HG03039 (cell line): ENCODE results near the gene TLX1.
"Not testable (repeated sequence)": the region's sequence is repeated elsewhere in the genome, so short reads cannot be mapped to it uniquely, and the experiment has no call there.

ENCODE experiments used
- ATAC-seq: cut with Tn5 transposase; IDR thresholded peaks from one replicate; pipeline ENCODE4 v1.9.1; 2021; ENCODE audit warnings: mild to moderate bottlenecking, moderate library complexity; ENCODE audit not compliant: unreplicated experiment

Gene TLX1

DNA sequence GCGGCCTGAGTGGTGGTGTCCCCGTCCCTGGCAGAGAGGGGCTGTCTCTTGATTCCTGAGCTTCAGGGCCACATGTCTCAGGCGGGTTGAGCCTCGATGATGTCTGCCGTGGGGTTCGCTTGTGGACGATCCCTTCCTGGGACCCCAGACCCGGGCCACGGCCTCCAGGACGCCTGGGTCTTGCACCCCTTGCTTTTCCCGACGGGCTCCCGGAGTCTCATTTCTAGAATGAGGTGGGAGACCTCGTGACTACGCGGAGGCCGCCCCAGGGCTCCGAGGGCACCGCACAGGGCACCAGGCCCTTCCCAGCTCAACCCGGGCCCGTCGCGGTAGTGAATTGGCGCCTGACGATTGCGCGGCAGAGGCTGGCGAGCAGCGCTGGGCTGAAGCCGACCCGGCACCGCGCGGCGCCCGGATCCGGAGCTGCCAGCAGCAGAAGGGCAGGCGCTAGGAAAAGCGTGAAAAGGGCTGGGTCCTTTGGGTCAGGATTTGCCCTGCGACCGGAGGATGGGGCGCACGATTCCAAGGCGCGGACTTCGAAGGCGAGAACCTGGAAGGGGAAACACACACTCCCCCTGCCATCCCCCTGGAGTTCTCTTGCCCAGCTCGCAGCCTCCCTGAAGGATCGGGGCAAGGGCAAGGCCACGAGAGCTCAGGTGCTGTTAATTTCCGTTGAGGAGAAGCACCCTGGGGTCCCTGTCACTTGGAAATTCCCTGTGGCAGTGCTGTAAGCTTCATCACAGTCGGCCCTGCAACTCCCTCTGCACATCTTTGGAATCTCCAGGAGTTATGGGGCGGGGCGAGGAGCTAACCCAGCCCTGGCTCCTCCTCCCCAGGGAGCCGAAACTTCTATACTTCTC is 15.5 kb downstream of the TLX1 start:
- no peak for ATAC-seq

DNA sequence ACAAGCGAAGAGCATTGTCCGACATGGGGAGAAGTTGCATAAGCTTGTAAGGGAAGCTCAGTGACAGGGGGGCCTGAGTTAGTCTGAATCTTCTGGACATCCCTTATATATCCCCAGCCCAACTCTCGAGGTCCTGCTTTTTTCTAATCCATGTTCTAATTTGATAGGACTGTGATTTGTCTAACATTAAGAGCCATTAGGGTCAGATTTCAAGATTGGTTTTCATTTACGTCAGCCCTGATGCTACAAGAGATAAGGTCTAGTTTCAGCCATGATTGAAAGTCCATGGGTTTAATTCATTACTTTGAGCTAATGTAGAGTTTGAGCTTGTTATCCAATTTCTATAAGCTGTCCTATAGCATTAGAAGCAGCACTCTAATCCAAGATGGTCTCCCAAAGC is 20.3 kb downstream of the TLX1 start:
- no peak for ATAC-seq

DNA sequence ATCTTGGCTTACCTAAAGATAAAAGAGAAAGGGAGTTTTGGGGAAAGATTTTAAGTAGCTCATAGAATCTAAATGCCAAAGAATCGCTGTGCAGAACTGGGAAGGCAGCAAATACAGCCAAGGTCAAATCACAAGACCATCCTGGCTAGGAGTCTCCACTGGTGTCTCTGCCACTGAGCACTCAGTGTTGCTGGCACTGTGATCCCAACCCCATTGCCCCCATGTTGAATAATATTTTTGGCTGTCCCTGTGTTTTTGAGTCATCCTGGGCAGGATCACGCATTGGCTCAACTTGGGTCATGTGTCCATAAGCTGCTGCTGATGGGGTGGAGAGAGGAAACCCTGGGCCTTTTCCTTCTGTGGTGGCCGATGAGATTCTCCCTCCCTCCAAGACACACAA is 21.2 kb downstream of the TLX1 start:
- no peak for ATAC-seq

DNA sequence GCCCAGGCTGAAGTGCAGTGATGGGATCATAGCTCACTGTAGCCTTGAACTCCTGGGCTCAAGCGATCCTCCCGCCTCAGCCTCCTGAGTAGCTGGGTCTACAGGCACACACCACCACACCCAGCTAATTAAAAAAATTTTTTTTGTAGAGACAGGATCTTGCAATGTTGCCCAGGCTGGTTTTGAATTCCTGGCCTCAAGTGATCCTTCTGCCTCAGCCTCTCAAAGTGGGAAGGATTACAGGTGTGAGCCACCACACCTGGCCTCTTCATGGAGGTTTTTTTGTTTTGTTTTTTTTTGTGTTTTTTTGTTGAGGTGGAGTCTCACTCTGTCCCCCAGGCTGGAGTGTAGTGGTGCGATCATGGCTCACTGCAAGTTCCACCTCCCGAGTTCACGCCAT is 23.4 kb downstream of the TLX1 start:
- ATAC-seq, result not testable (repeated sequence)

DNA sequence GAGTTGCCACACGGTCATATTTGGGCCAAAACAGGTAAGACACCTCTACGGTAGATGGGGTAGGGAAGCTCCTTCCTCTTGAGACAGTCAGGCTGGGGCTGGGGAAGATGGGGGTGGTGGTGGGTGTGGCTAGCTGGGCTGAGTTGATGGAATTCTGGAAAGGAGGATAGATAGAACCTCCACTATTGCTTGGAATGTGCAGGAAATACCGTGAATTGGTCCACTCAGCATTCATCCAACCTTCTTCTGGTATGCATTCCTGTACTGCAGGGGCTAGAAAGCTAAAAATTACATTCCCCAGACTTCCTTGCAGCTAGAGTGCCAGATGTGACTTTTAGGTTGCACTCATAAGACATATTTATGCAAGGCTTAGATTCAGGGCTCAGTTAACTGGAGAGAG is 24.8 kb downstream of the TLX1 start:
- no peak for ATAC-seq

DNA sequence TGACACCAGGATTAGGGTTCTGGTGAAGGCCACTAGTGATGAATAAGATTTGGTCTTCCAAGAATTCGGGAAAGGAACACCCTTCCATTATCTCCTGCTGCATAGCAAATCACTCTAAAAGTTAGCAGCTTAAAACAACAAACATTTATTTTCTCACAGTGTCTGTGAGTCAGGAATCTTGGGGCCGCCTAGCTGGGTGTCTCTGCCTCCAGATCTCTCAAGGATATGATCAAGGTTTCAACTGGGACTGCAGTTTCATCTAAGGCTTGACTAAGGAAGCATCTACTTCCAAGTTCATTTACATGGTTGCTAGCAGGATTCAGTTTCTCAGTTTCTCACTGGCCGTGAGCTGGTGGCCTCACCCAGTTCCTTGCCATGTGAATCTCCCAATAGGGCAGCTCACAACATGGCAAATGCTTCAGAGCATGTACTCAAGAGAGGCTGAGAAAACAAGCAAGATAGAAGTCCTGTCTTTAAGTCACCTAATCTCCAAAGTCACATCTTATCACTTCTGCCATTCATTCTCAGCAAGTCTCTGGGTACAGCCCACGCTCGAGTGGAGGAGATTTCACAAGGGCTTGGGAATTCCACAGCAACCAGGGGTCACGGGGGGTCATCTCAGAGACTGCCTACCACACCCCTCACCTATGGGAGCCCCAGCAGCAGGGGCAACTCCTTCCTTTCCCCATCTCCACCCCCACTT is 26.8 kb downstream of the TLX1 start:
- ATAC-seq, result no peak

DNA sequence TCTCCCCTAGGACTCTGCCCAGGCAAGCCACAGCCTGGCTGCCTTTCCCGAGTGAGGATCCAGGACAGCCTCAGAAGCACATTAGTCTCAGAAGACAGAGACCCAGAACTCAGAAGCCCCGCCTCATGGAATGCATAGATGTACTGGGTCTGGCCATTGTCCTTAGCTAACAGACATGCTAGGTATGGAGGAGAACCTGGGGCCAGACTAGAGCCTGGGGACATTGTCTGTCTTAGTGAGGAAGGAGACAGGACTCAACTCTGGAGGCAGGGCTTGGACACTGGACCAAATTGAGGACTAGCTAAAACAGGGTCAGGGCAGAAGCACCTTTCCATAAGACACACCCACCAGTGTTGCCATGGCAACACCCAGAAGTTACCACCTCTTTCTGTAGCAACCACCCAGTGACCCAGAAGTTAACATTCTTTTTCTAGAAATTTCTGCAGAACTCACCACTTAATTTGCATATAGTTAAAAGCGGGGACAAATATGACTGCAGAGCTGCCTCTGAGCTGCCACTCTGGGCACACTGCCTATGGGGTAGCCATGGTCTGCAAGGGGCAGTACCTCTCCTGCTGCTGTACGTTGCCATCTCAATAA is 27.5 kb downstream of the TLX1 start:
- ATAC-seq, result no peak

DNA sequence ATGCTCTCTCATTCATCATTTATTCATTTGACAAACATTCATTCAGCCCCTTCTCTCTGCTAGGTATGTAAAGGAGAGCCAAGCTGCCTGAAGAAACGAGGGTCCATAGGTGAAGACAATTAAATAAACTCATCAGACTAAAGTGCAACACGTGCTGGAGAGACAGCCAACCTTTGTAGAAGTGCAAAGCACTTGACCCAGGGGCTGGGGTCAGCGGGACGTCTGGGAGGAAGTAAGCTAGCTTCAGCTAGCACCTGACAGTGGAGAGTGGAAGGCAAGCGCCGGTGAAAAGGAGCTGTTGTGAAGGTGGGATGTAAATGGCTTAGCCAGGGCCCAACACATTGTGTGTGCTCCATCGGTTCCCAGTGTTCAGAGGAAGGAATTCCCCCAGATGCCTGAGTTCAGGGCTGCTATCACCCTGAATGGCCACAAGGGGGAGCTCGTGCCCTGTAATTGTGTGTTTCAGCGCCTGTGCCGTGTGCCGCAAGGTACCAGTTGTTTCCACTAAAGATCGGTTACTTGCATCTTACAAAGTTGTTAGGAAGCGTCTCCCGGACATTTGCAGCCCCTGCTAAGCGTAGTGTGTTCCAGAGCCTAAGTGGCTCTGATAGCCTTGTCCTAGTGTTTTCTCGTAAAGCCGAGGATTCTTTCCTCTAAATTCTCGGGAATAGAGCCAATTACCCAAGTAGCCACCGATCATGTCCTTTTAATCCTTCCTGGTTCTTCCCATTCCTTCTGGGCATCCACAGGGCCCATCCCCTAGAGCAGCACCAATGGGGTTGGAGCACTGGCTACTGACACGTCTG is 30.6 kb downstream of the TLX1 start:
- no peak for ATAC-seq

DNA sequence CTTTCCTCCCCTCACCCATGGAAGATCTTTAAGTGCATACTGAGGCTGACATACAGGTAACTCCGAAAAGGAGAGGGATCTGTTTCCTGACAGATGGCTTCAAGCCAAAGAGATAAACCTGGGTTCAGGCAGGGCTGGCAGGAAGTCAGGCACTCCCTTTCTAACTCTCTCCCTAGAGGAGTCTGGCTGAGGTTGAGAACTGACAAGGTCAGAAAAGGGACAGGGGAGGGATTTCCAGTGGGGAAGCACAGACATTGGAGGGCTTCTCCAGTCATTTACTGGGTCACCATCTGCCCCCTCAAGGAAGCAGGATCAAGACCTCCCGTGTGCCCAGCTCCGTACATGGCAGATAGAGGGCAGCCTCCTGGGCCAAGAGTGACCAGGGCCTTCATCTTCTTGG is 31.6 kb downstream of the TLX1 start:
- no peak for ATAC-seq

DNA sequence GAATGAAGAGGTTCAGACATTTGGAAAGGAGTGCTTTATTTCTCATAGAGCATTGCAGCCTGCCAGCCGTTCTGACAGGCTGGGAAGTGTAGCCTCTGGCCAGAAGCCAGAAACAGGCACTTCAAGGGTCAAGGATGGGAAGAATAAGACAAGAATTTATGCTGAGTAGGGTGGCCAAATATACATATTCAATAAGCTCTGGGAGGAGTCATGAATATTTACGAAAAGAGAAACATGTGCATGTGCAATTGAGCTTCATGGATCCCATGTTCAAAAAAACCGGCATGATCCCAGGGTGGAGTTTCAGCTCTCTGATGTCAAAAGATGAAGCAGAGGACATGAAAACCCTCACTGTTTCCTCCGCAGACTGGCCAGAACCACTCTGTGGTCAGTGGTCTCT is 32.9 kb downstream of the TLX1 start:
- no peak for ATAC-seq

DNA sequence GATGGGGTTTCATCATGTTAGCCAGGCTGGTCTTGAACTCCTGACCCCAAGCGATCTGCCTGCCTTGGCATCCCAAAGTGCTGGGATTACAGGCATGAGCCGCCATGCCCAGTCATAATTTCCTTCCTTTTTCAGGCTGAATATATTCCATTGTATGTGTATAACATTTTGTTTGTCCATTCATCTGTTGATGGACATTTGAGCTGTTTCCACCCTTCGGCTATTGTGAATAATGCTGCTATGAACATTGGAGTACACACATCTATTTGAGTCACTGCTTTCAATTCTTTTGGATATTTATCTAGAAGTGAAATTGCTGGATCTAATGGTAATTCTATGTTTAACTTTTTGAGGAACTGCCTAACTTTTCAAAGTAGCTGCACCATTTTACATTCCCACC is 34.6 kb downstream of the TLX1 start:
- ATAC-seq, result no peak

DNA sequence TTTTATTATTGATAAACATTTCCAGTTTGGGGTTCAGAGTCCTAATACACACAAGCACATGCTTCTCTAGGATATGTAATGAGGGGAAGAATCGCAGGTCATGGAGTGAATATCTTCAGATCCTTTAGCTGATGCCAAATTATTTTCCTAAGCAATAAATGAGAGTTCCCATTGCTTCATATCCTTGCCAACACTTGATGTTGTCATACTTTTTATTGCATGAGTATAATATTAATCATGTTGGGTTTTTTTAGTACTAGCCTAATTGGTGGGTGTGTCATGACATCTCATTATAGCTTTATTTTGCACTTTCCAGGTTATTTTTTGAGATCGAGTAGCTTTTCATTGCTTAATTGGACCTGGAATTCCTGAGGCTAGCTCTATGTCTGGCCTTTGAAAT is 35.3 kb downstream of the TLX1 start:
- ATAC-seq, result no peak

DNA sequence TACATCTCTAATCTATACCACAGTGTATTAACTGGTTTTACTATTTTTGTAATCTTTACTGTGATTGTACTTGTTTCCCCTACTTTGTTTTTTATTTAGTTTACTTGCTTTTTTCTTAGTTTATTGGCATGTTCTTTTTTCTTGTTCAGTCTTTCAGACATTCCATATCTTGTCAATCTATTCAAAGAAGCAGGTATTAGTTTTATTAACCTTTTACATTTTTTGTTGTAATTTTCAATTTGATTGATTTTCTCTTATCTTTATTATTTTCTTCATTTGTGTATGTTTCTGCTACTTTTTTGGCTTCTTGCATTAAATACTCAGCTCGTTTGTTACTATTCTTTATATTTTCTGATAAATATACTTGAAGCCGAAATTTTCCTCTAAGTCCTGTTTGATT is 41.6 kb downstream of the TLX1 start:
- no peak for ATAC-seq

DNA sequence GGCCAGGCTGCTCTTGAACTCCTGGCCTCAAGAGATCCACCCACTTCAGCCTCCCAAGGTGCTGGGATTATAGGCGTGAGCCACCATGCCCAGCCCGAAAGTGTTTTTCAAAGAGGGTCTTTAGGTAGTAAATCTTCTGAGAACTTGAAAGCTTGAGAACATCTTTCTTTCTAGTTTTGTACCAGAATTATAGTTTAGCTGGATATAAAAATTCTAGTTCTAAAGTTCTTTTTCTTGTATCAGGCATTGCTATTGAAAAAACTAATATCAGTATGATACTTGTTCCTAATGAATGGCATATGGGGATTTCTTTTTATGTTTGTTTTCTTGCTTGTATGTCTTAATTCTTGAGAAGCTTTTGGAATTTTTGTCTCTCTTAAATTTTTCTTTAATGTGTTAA is 43.2 kb downstream of the TLX1 start:
- no peak for ATAC-seq

DNA sequence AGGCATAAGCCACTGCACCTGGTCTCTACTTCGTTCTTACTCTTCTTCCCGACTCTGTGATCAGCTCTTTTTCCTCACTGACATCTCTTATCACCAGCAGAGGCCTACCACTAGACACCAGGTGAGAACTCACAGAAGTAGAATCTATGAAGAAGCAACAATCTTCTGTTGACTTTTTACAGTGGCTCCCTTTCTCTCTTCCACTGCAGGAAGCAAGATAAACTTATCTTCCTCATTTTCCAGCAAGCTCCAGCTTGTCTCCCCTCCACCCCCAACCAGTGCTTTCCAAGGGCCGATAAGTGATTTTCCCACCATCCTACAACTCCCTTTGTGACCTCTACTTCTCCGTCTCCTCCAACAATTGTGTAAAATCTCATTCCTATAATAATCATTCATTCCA is 45.5 kb downstream of the TLX1 start:
- ATAC-seq, result no peak

DNA sequence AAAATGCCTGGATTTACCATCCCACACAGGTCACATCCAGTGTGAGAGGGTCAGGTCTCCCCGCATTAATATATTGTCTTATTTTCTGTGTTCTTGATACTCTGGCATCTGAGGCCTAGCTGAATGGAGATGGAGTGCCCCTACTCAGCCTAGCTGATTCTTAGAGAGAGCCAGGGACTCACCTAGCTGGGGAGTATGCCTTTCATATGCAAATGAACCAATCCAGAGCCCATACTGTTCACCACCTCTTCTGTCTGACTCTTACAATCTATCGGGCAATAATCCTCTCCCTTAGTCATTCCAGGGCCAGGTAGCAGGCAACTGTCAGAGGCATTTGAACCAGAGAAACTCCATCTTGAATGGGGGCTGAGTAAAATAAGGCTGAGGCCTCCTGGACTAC is 51.8 kb downstream of the TLX1 start:
- ATAC-seq, result no peak

DNA sequence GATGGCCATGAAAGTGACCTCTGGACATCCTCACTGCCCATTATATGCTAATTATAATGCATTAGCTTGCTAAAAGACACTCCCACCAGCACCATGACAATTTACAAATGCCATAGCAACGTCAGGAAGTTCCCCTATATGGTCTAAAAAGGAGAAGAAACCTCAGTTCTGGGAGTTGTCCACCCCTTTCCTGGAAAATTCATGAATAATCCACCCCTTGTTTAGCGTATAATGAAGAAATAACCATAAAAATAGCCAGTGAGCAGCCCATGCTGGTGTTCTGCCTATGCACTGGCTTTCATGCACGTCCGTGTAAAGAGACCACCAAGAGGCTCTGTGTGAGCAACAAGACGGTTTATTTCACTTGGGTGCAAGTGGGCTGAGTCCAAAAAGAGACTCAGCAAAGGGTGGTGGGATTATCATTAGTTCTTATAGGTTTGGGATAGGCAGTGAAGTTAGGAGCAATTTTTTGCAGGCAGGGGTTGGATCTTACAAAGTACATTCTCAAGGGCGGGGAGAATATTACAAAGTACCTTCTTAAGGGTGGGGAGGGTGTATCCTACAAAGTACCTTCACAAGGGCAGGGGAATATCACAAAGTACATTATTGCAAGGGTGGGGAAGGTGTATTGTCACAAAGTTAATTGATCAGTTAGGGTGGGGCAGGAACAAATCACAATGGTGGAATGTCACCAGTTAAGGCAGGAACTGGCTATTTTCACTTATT is 52.5 kb downstream of the TLX1 start:
- no peak for ATAC-seq
